ENCODE measurements around the gene FAM118A. TPM values are rescaled to one million over a fixed set of nuclear protein-coding genes. Genes with fewer than 3 reads are reported as not detected.

Gene FAM118A
- total and polyA plus RNA-seq, 2 of the 8 experiments (the other 6 are each of a cell fraction or from before 2014, with no cell fraction given), result 8.5 to 18.6 TPM

GRCh38 chr22:45334528-45334927, 24.8 kb downstream of the FAM118A start:
- Histone ChIP-seq H3K27me3 (replicated peaks in 1 of 4; ENCODE audit: control insufficient read depth in 3 of 4, extremely low read depth in 1 of 4, insufficient read depth in 3 of 4, low read length in 3 of 4) (no peaks in the 10 kb centered on the region), H4K91ac (replicated peaks; ENCODE audit: insufficient read length, low read length) (no peak overlapping the region), H2BK12ac (ENCODE audit: low read depth, low read length) (no peak overlapping the region), H3K14ac (ENCODE audit: insufficient read length) (no peak overlapping the region), H2AK5ac (ENCODE audit: low read depth, low read length) (no peak overlapping the region), H3K36me3 (ENCODE audit: control insufficient read depth in 2 of 4, insufficient read depth in 4 of 4, low read length in 3 of 4) (peaks cover 0 to 8% (median under 1%) of the 10 kb centered on the region in 4 experiments; a peak in 5 of 8 replicates), H3K23ac (ENCODE audit: insufficient read length) (no peak overlapping the region), H3K4ac (replicated peaks; ENCODE audit: insufficient read length, low read depth, low read length) (no peak overlapping the region), H2BK5ac (ENCODE audit: low read depth, low read length) (no peak overlapping the region), H3K79me2 (ENCODE audit: control insufficient read depth in 1 of 2, insufficient read depth in 2 of 2, low read length in 2 of 2) (no peaks in the 10 kb centered on the region), H3K4me3 (ENCODE audit: extremely low read depth in 1 of 4, insufficient read depth in 2 of 4, low read depth in 3 of 4, low read length in 4 of 4) (no peak overlapping the region), H4K20me1 (replicated peaks in 1 of 2; ENCODE audit: control insufficient read depth in 1 of 2, insufficient read depth in 2 of 2, low read length in 2 of 2) (peaks cover 0 to 3% of the 10 kb centered on the region in 2 experiments), H3K18ac (ENCODE audit: extremely low read depth, low read length) (no peak overlapping the region), H2AFZ (ENCODE audit: low read length) (no peak overlapping the region), H3K9ac (replicated peaks in 1 of 4; ENCODE audit: extremely low read depth in 1 of 4, low read depth in 3 of 4, low read length in 3 of 4) (no peak overlapping the region), H3K4me2 (ENCODE audit: insufficient read depth in 1 of 2, low read depth in 2 of 2, low read length in 2 of 2) (no peak overlapping the region), H4K8ac (ENCODE audit: extremely low read depth, insufficient read depth, low read length) (no peak overlapping the region), H4K5ac (ENCODE audit: insufficient read length, low read depth, low read length) (no peak overlapping the region), H3K9me3 (ENCODE audit: insufficient read depth in 2 of 2, low read depth in 1 of 2, low read length in 1 of 2) (no peaks in the 10 kb centered on the region), H3K79me1 (ENCODE audit: low read depth, low read length) (no peaks in the 10 kb centered on the region), H3K27ac (ENCODE audit: low read depth, low read length) (no peak overlapping the region), H3K56ac (replicated peaks; ENCODE audit: insufficient read length, low read depth, low read length) (no peak overlapping the region), H3K4me1 (replicated peaks in 1 of 4; ENCODE audit: control insufficient read depth in 3 of 4, insufficient read depth in 4 of 4, low read length in 3 of 4) (no peaks in the 10 kb centered on the region), H2BK120ac (replicated peaks; ENCODE audit: low read depth, low read length) (no peak overlapping the region), H3K23me2 (ENCODE audit: low read depth, low read length) (no peaks in the 10 kb centered on the region), H2BK15ac (ENCODE audit: low read length) (no peak overlapping the region), H2BK20ac (ENCODE audit: low read length) (no peak overlapping the region)
- CTCF ChIA-PET (ENCODE audit: partially characterized antibody), result interaction anchor here (0.9 to 3.6 kb wide), 18 partner anchors 11 to 220 kb away, joined by 3 to 19 read pairs (median 4); partner anchors contain the start of genes RIBC2 and SMC1B
- FAIRE-seq, result no peak
- POLR2A ChIA-PET (ENCODE audit: partially characterized antibody), result no interaction called here
- no peak for DNase-seq (ENCODE audit: low read depth in 1 of 2, low spot score in 2 of 2)
- WGBS, 2 experiments (ENCODE audit: extremely low coverage in 1 of 2, insufficient coverage in 1 of 2, insufficient read length in 1 of 2, insufficient replicate concordance in 2 of 2, low coverage in 1 of 2, low lambda C conversion rate in 2 of 2, missing lambda C conversion rate in 1 of 2), result 93% methylated on average over 9 of the region's 9 CpGs; no CpG with 5 or more reads in 1 of the 2 experiments
